ENCODE measurements around the gene OR4F15.

OR4F15 gene

GRCh38 chr15:101804375-101804774, 7.6 kb upstream of the OR4F15 start:
- DNase-seq = no peak

- no peak for DNase-seq
Observed at GRCh38 chr15:101804941-101805340, 7.1 kb upstream of the OR4F15 start.

GRCh38 chr15:101805605-101806345, 6.2 kb upstream of the OR4F15 start:
- no peak for DNase-seq

GRCh38 chr15:101807345-101807945, 4.6 kb upstream of the OR4F15 start:
- DNase-seq = no peak

GRCh38 chr15:101808201-101808600, 3.8 kb upstream of the OR4F15 start:
- DNase-seq = peak; percentile 53

- DNase-seq = no peak
Observed at GRCh38 chr15:101810456-101810855, 1.5 kb upstream of the OR4F15 start.

GRCh38 chr15:101810876-101811275, 1.1 kb upstream of the OR4F15 start:
- DNase-seq = no peak

GRCh38 chr15:101813803-101814534, 2.0 kb downstream of the OR4F15 start:
- no peak for DNase-seq

GRCh38 chr15:101820781-101821180, 8.8 kb downstream of the OR4F15 start:
- no peak for DNase-seq

GRCh38 chr15:101827257-101827656, 15.3 kb downstream of the OR4F15 start:
- no peak for DNase-seq

- DNase-seq = no peak
Observed at GRCh38 chr15:101828774-101829173, 16.8 kb downstream of the OR4F15 start.

GRCh38 chr15:101841656-101842055, 29.7 kb downstream of the OR4F15 start:
- no peak for DNase-seq

- DNase-seq = no peak
Observed at GRCh38 chr15:101844916-101845315, 32.9 kb downstream of the OR4F15 start.

- DNase-seq = no peak
Observed at GRCh38 chr15:101852356-101852755, 40.4 kb downstream of the OR4F15 start.
